ENCODE measurements around the gene CMTM3. TPM values are rescaled to one million over a fixed set of nuclear protein-coding genes. Genes with fewer than 3 reads are reported as not detected.

The CMTM3 gene
- total and polyA plus RNA-seq, 2 experiments from 2014 or later, result 16.4 to 16.6 TPM

DNA sequence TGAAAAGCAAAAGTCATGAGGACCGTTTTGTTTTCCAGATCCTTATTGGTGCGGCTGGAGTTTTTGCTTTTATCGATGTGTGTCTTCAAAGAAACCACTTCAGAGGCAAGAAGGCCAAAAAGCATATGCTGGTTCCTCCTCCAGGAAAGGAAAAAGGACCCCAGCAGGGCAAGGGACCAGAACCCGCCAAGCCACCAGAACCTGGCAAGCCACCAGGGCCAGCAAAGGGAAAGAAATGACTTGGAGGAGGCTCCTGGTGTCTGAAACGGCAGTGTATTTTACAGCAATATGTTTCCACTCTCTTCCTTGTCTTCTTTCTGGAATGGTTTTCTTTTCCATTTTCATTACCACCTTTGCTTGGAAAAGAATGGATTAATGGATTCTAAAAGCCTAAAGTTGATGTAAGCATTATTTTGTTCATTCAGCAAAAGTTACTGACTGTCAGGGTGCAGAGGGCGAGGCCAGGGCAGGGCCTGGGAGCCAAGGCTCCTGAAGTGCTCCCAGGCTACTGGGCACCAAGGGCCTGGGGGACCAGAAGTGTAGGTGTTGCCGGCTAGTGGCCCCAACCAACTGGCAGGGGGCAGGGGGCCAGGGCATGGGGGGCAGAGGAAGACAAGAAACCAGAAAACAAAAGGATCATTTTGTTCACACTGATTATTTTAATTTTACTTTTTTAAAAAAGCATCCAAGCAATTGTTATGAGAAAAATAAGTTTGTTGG lies 16.5 kb upstream of the CMTM3 start (continued):
- TF ChIP-seq EZH2phosphoT487 (IDR thresholded peaks at IDR 0.05; ENCODE audit: unreplicated experiment) (no peak), ZNF114 (CRISPR knock-in tag; IDR thresholded peaks at IDR 0.05) (no peak), JUNB (IDR thresholded peaks at IDR 0.05; ENCODE audit: unreplicated experiment) (no peak), EZH2 (IDR thresholded peaks at IDR 0.05; ENCODE audit: low read depth, unreplicated experiment) (no peak), ZNF331 (CRISPR knock-in tag; IDR thresholded peaks at IDR 0.05; ENCODE audit: low read depth) (no peak), CREB1 (CRISPR knock-in tag; IDR thresholded peaks at IDR 0.05; ENCODE audit: low read depth) (no peak), STAT1 (IDR thresholded peaks at IDR 0.05; ENCODE audit: unreplicated experiment) (no peak), NANOG (IDR thresholded peaks at IDR 0.05; ENCODE audit: borderline replicate concordance) (no peak), POLR2AphosphoS5 (IDR thresholded peaks at IDR 0.05; ENCODE audit: low read depth) (no peak)

GRCh38 chr16:66588981-66589713 lies 15.4 kb upstream of the CMTM3 start:
- Histone ChIP-seq H4K20me1 (replicated peaks; ENCODE audit: insufficient read depth) (no peaks in the 10 kb centered on the region), H2AFZ (no peak overlapping the region), H3K27ac (ENCODE audit: low read depth) (no peak overlapping the region), H3F3A (replicated peaks; ENCODE audit: low read depth) (no peaks in the 10 kb centered on the region), H3K36me3 (ENCODE audit: insufficient read depth) (no peaks in the 10 kb centered on the region), H3K79me2 (replicated peaks; ENCODE audit: insufficient read depth) (no peaks in the 10 kb centered on the region), H3K9me2 (ENCODE audit: insufficient read depth) (no peaks in the 10 kb centered on the region), H3K4me2 (no peak overlapping the region), H3K4me3 (no peak overlapping the region), H3K4me1 (ENCODE audit: insufficient read depth) (peaks cover 3% of the 10 kb centered on the region; the same call in 1 of the 2 replicates), H3K27me3 (ENCODE audit: insufficient read depth) (no peaks in the 10 kb centered on the region)
- peaks cover 26% of the 10 kb centered on the region for H3K4me1 Mint-ChIP-seq
- no peak overlapping the region for H3K27ac Mint-ChIP-seq
- H3K27me3 Mint-ChIP-seq (ENCODE audit: insufficient read depth, low read depth, poor library complexity), result peaks cover 10% of the 10 kb centered on the region
- TF ChIP-seq CTCF (conservative IDR thresholded peaks at IDR 0.05; ENCODE audit: low read depth in 2 of 2) (peak; percentile 85 to 98), EZH2phosphoT487 (IDR thresholded peaks at IDR 0.05; ENCODE audit: unreplicated experiment) (no peak), CREB1 (CRISPR knock-in tag; IDR thresholded peaks at IDR 0.05; ENCODE audit: low read depth) (0 out of 2 replicates have a peak, but pooled peaks have one; percentile 25), ZNF114 (CRISPR knock-in tag; IDR thresholded peaks at IDR 0.05) (no peak), ETS1 (IDR thresholded peaks at IDR 0.05) (no peak), ZNF462 (CRISPR knock-in tag; IDR thresholded peaks at IDR 0.05) (peak; percentile 91)
- ATAC-seq, result peak; percentile 99
- no peaks in the 10 kb centered on the region for H3K9me3 Mint-ChIP-seq
- H3K4me3 Mint-ChIP-seq, result no peak overlapping the region
- DNase-seq (ENCODE audit: low spot score), result peak; percentile 92
- no peaks in the 10 kb centered on the region for H3K36me3 Mint-ChIP-seq (ENCODE audit: low read depth)

All from GM23338 (cell line).